MM.1S (cell line): Measurements from ENCODE around the gene VAMP7.
"Not testable (repeated sequence)": the region's sequence is repeated elsewhere in the genome, so short reads cannot be mapped to it uniquely, and the experiment has no call there.

Source experiments
- DNase-seq: peaks from one replicate; pipeline ENCODE4 v3.0.0-alpha.2; 2015
- H2AFZ ChIP-seq: fragments of 300-600 bp; sonication (generic); 2 replicates; pipeline ENCODE4 v1.6.0; 2016; ENCODE audit warnings: antibody characterized with exemption, low read length
- H3F3A ChIP-seq: fragments of 300-600 bp; sonication (generic); 2 replicates; pipeline ENCODE4 v1.6.1; 2016; ENCODE audit warnings: mild to moderate bottlenecking, antibody characterized with exemption, low read length, moderate library complexity, mixed read lengths; ENCODE audit not compliant: insufficient read depth
- H3K27ac ChIP-seq: fragments of 300-600 bp; sonication (generic); 2 replicates; pipeline ENCODE4 v1.5.1; 2016; ENCODE audit warnings: mild to moderate bottlenecking, low read length
- H3K27me3 ChIP-seq: fragments of 300-600 bp; sonication (generic); replicated peaks from 2 replicates; pipeline ENCODE4 v1.6.0; 2016; ENCODE audit warnings: low read length; ENCODE audit not compliant: insufficient read depth
- H3K36me3 ChIP-seq: fragments of 300-600 bp; sonication (generic); replicated peaks from 2 replicates; pipeline ENCODE4 v1.6.1; 2016; ENCODE audit warnings: mild to moderate bottlenecking, low read length, mixed read lengths; ENCODE audit not compliant: insufficient read depth
- H3K4me1 ChIP-seq: fragments of 300-600 bp; sonication (generic); 2 replicates; pipeline ENCODE4 v1.6.1; 2016; ENCODE audit warnings: low read length, mixed read lengths
- H3K4me2 ChIP-seq: fragments of 300-600 bp; sonication (generic); 2 replicates; pipeline ENCODE4 v1.6.0; 2016; ENCODE audit warnings: low read depth, low read length
- H3K4me3 ChIP-seq: fragments of 300-600 bp; sonication (generic); 2 replicates; pipeline ENCODE4 v1.5.1; 2016; ENCODE audit warnings: low read length, mixed read lengths
- H3K79me2 ChIP-seq: fragments of 300-600 bp; sonication (generic); 2 replicates; pipeline ENCODE4 v1.6.1; 2016; ENCODE audit warnings: mixed run types, low read length, mixed read lengths
- H3K9ac ChIP-seq: fragments of 300-600 bp; sonication (generic); 2 replicates; pipeline ENCODE4 v1.6.1; 2016; ENCODE audit warnings: low read length, mixed read lengths
- H3K9me2 ChIP-seq: fragments of 300-600 bp; sonication (generic); replicated peaks from 2 replicates; pipeline ENCODE4 v1.6.1; 2016; ENCODE audit warnings: mild to moderate bottlenecking, low read length, mixed read lengths; ENCODE audit not compliant: insufficient read depth
- H3K9me3 ChIP-seq: fragments of 300-600 bp; sonication (generic); replicated peaks from 2 replicates; pipeline ENCODE4 v1.6.1; 2016; ENCODE audit warnings: mild to moderate bottlenecking, low read length, mixed read lengths; ENCODE audit not compliant: insufficient read depth
- H4K20me1 ChIP-seq: fragments of 300-600 bp; sonication (generic); 2 replicates; pipeline ENCODE4 v1.6.1; 2016; ENCODE audit warnings: mild to moderate bottlenecking, low read length, moderate library complexity, mixed read lengths; ENCODE audit not compliant: insufficient read depth
- CTCF ChIP-seq: fragments of 300-600 bp; sonication (generic); IDR thresholded peaks from 2 replicates; pipeline ENCODE4 v1.5.1; 2016; ENCODE audit warnings: antibody characterized with exemption, low read length, mixed read lengths
- EZH2 ChIP-seq: fragments of 300-600 bp; sonication (generic); optimal IDR thresholded peaks from 2 replicates; pipeline ENCODE3; 2017; ENCODE audit warnings: low read depth, mild to moderate bottlenecking, antibody characterized with exemption, low read length, mixed read lengths
- EZH2phosphoT487 ChIP-seq: fragments of 300-600 bp; sonication (generic); IDR thresholded peaks from 2 replicates; pipeline ENCODE4 v1.6.1; 2018; ENCODE audit warnings: antibody characterized with exemption, low read length

The VAMP7 gene

GRCh38 chrX:155968326-155968661, 87.1 kb downstream of the VAMP7 start:
- no peaks in the 10 kb centered on the region for H3K9me2 ChIP-seq
- no peak overlapping the region for H3K4me2 ChIP-seq
- H3K27ac ChIP-seq = no peak overlapping the region
- H3K79me2 ChIP-seq = no peaks in the 10 kb centered on the region
- H3K9me3 ChIP-seq = no peaks in the 10 kb centered on the region
- H4K20me1 ChIP-seq = no peaks in the 10 kb centered on the region
- no peak overlapping the region for H2AFZ ChIP-seq
- no peaks in the 10 kb centered on the region for H3K4me1 ChIP-seq
- no peaks in the 10 kb centered on the region for H3K27me3 ChIP-seq
- no peak for DNase-seq
- no peak overlapping the region for H3K4me3 ChIP-seq
- TF ChIP-seq CTCF (no peak), EZH2phosphoT487 (no peak), EZH2 (no peak)
- no peak overlapping the region for H3K9ac ChIP-seq
- H3K36me3 ChIP-seq = no peaks in the 10 kb centered on the region
- H3F3A ChIP-seq = no peaks in the 10 kb centered on the region

- Histone ChIP-seq H3K4me3 (no peak overlapping the region), H3K4me1 (no peaks in the 10 kb centered on the region), H3K9me3 (no peaks in the 10 kb centered on the region), H3K36me3 (no peaks in the 10 kb centered on the region), H3K9ac (no peak overlapping the region), H3K9me2 (no peaks in the 10 kb centered on the region), H3K27me3 (no peaks in the 10 kb centered on the region), H2AFZ (no peak overlapping the region), H3K4me2 (no peak overlapping the region), H3K79me2 (no peaks in the 10 kb centered on the region), H4K20me1 (no peaks in the 10 kb centered on the region), H3K27ac (no peak overlapping the region), H3F3A (no peaks in the 10 kb centered on the region)
- TF ChIP-seq CTCF (no peak), EZH2 (no peak), EZH2phosphoT487 (no peak)
- DNase-seq = no peak
Measured at GRCh38 chrX:155968791-155969190, 87.6 kb downstream of the VAMP7 start.

GRCh38 chrX:155971658-155972057, 90.5 kb downstream of the VAMP7 start:
- H3K36me3 ChIP-seq, H3K9me3 ChIP-seq, H3K27me3 ChIP-seq, H3F3A ChIP-seq, H3K79me2 ChIP-seq, H3K9me2 ChIP-seq, H3K4me3 ChIP-seq, H3K4me2 ChIP-seq, H3K4me1 ChIP-seq, H3K27ac ChIP-seq, DNase-seq, H3K9ac ChIP-seq, H2AFZ ChIP-seq, H4K20me1 ChIP-seq: not testable (repeated sequence)

GRCh38 chrX:155972241-155972640, 91.1 kb downstream of the VAMP7 start:
- not testable (repeated sequence) for DNase-seq, H4K20me1 ChIP-seq, H3K27ac ChIP-seq, H3K9me2 ChIP-seq, H3K4me3 ChIP-seq, H3F3A ChIP-seq, H3K27me3 ChIP-seq, H3K4me1 ChIP-seq, H3K9ac ChIP-seq, H3K36me3 ChIP-seq, H3K4me2 ChIP-seq, H3K79me2 ChIP-seq, H2AFZ ChIP-seq, H3K9me3 ChIP-seq
